ENCODE data around the gene FAM136A.
A peak's percentile ranks its signal among the peaks of the same experiment; 100 is the strongest.
"Not testable (repeated sequence)": the region's sequence is repeated elsewhere in the genome, so short reads cannot be mapped to it uniquely, and the experiment has no call there.

Gene FAM136A

GRCh38 chr2:70297828-70298227 is 4.0 kb downstream of the FAM136A start:
- not testable (repeated sequence) for DNase-seq (ENCODE audit: low read depth)

- DNase-seq (ENCODE audit: low read depth) = no peak
Measured at GRCh38 chr2:70283500-70284191, 18.2 kb downstream of the FAM136A start.

DNA sequence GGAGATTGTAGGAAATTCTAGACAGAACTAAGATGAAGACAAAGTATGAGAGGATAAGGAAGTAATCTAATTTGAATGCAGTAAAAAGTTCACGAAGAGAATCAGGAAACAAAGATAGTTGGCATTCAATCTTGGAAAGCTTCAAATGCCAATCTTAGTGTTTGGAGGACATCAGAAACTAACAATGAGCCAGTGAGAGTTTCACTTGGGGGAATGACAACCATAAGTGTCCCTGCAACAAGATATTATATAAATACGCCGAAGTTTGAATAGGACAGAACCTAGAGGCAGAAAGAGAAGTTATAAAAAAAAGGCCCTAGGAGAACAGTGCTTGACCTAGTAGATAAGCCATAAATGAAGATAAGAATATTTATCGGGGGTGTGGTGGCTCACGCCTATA is 19.4 kb downstream of the FAM136A start:
- no peak for DNase-seq (ENCODE audit: low read depth)

- no peak for DNase-seq (ENCODE audit: low read depth)
Measured at GRCh38 chr2:70280242-70280798, 21.5 kb downstream of the FAM136A start.

GRCh38 chr2:70270323-70270722 is 31.5 kb downstream of the FAM136A start:
- no peak for DNase-seq (ENCODE audit: low read depth)

GRCh38 chr2:70269422-70270302 is 32.2 kb downstream of the FAM136A start:
- not testable (repeated sequence) for DNase-seq (ENCODE audit: low read depth)

DNA sequence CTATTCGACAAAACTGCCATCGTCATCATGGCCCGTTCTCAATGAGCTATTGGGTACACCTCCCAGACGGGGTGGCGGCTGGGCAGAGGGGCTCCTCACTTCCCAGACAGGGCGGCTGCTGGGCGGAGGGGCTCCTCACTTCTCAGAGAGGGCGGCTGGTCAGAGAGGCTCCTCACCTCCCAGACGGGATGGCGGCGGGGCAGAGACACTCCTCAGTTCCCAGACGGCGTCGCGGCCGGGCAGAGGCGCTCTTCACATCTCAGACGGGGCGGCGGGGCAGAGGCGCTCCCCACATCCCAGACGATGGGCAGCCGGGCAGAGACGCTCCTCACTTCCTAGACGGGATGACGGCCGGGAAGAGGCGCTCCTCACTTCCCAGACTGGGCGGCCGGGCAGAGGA is 34.9 kb downstream of the FAM136A start:
- DNase-seq (ENCODE audit: low read depth) = not testable (repeated sequence)

GRCh38 chr2:70261501-70261900 is 40.4 kb downstream of the FAM136A start:
- DNase-seq (ENCODE audit: low read depth) = no peak

DNA sequence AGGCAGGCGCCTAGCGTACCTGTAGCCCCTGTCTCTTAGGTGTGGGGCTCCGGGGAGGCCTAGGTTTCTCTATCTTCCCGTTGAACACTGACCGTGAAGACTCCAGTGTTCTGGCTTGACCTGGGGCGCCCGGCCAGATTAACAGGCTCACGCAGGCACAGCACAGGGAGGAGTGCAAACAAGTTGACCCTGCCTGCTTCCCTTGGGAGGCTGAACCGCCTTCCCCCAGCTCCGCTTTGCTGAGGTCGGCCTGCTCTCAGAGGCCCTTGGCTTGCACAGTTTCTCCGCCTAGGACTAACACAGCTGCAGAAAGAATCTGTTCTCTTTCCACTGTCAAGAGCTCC is 43.4 kb downstream of the FAM136A start:
- DNase-seq (ENCODE audit: low read depth) = peak; percentile 3

DNA sequence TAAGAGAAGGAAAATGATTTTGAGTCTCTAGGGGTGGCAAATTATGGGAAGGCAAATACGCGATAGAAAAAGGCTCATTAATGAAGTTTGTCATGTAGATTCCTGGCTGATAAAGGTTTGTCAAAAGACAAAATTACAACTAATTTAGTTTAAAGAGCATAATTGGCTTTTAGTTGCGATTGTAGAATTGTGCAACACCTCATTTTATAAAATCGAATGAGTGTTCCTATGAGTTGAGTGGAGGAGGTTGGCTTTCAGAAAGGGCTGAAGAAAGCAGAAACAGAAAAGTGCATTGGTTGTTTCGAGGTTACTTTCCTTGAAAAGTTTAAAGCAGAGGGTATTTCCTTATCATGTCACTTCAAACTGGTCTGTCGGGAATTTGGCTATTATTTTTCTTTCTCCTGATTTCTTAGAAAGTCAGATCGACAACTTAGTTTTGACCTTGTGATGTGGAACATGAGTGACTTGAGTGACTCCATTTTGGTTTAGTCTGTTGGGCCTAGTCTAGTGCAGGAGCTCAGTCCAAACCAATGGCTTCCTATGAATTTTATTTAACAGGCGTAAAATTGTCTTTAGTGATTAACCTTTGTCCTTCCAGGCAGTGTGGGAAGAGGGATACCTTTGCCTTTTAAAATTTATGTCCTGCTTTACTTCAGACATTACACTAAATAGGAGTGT is 46.1 kb downstream of the FAM136A start:
- no peak for DNase-seq (ENCODE audit: low read depth)

- no peak for DNase-seq (ENCODE audit: low read depth)
Measured at GRCh38 chr2:70250434-70250833, 51.4 kb downstream of the FAM136A start.

GRCh38 chr2:70248181-70248847 is 53.6 kb downstream of the FAM136A start, which contains the start of gene TIA1:
TSS of gene TIA1 (minus strand) at chr2:70248628. CDS start at chr2:70248430, 198 bp downstream.
- peak; percentile 99 for DNase-seq (ENCODE audit: low read depth)

- no peak for DNase-seq (ENCODE audit: low read depth)
Measured at GRCh38 chr2:70247364-70248180, 54.3 kb downstream of the FAM136A start.

All from activated T-cell treated with anti-CD3 and anti-CD28 coated beads for 1 hour (primary cell).